Smooth muscle cell (in vitro differentiated cells): ENCODE results near the gene PLSCR4. TPM values are rescaled to one million over a fixed set of nuclear protein-coding genes. Genes with fewer than 3 reads are reported as not detected.

Experiments used
- DNase-seq: peaks from one replicate; lab custom pipeline; 2025; ENCODE audit not compliant: unreplicated experiment; lab: John Stamatoyannopoulos, UW
- H2AFZ ChIP-seq: fragments of 200-600 bp; sonication (generic); 2 replicates; pipeline ENCODE4 v1.6.0; 2016; ENCODE audit warnings: antibody characterized with exemption, low read depth, mild to moderate bottlenecking
- H3F3A ChIP-seq: fragments of 200-600 bp; sonication (generic); 2 replicates; pipeline ENCODE4 v1.6.0; 2017; ENCODE audit warnings: antibody characterized with exemption, low read depth
- H3K27ac ChIP-seq: fragments of 200-600 bp; sonication (generic); 2 replicates; pipeline ENCODE4 v1.5.1; 2016; ENCODE audit warnings: low read depth, mild to moderate bottlenecking
- H3K27me3 ChIP-seq: fragments of 200-600 bp; sonication (generic); 2 replicates; pipeline ENCODE4 v1.6.1; 2016; ENCODE audit warnings: low read depth, mild to moderate bottlenecking
- H3K36me3 ChIP-seq: fragments of 200-600 bp; sonication (generic); 2 replicates; pipeline ENCODE4 v1.5.1; 2016; ENCODE audit warnings: low read depth
- H3K4me1 ChIP-seq: fragments of 200-600 bp; sonication (generic); 2 replicates; pipeline ENCODE4 v1.5.1; 2016; ENCODE audit warnings: low read depth
- H3K4me2 ChIP-seq: fragments of 200-600 bp; sonication (generic); 2 replicates; pipeline ENCODE4 v1.6.0; 2016; ENCODE audit warnings: mild to moderate bottlenecking
- H3K4me3 ChIP-seq: fragments of 200-600 bp; sonication (generic); 2 replicates; pipeline ENCODE4 v1.5.1; 2016; ENCODE audit warnings: mild to moderate bottlenecking
- H3K79me2 ChIP-seq: fragments of 200-600 bp; sonication (generic); 2 replicates; pipeline ENCODE4 v1.6.0; 2016; ENCODE audit warnings: low read depth, mild to moderate bottlenecking
- H3K9ac ChIP-seq: fragments of 200-600 bp; sonication (generic); 2 replicates; pipeline ENCODE4 v1.6.0; 2016; ENCODE audit warnings: low read depth
- H3K9me3 ChIP-seq: fragments of 200-600 bp; sonication (generic); replicated peaks from 2 replicates; pipeline ENCODE4 v1.5.1; 2016; ENCODE audit warnings: low read depth
- H4K20me1 ChIP-seq: fragments of 200-600 bp; sonication (generic); 2 replicates; pipeline ENCODE4 v1.6.0; 2016; ENCODE audit warnings: low read depth
- CTCF ChIP-seq: fragments of 200-600 bp; sonication (generic); IDR thresholded peaks from 2 replicates; pipeline ENCODE4 v1.5.1; 2017; ENCODE audit warnings: borderline replicate concordance, mild to moderate bottlenecking, antibody characterized with exemption; ENCODE audit not compliant: insufficient read depth, poor library complexity, severe bottlenecking
- WGBS: methylation state at CpG from one replicate; pipeline ENCODE4 v1.1.7; 2016; ENCODE audit warnings: low lambda C conversion rate; 5-methylcytosine and 5-hydroxymethylcytosine counted together
- polyA plus RNA-seq: library from polyadenylated mRNA; unstranded; fragments of >200 nt; fragmentation: Nextera tagmentation; extraction: Ambion mirVana; gene quantifications from 2 replicates; pipeline ENCODE4 v1.2.1, GENCODE V29; 2016
- total RNA-seq: library from RNA; depleted of rRNA; stranded (reverse); fragments of >200 nt; gene quantifications from 2 replicates; pipeline ENCODE4 v1.2.3, GENCODE V29; 2014

The PLSCR4 gene
- total and polyA plus RNA-seq, 2 experiments from 2014 or later = 3.8 to 4.8 TPM

GRCh38 chr3:146187334-146187950, 63.5 kb downstream of the PLSCR4 start:
- Histone ChIP-seq H3K4me1 (no peaks in the 10 kb centered on the region), H3K79me2 (peaks cover 14% of the 10 kb centered on the region), H4K20me1 (no peaks in the 10 kb centered on the region), H3K4me2 (peak overlapping the region; percentile 7), H3F3A (no peaks in the 10 kb centered on the region), H3K4me3 (no peak overlapping the region), H3K36me3 (no peaks in the 10 kb centered on the region), H3K9ac (no peak overlapping the region), H3K27ac (no peak overlapping the region), H3K27me3 (no peaks in the 10 kb centered on the region), H3K9me3 (no peaks in the 10 kb centered on the region), H2AFZ (peak overlapping the region; percentile 76)
- WGBS = 23% methylated on average over 2 of the region's 2 CpGs
- no peak for DNase-seq
- TF ChIP-seq CTCF = peak; percentile 61

- no peak overlapping the region for H3K4me3 ChIP-seq
- H3K9me3 ChIP-seq = no peaks in the 10 kb centered on the region
- H3K79me2 ChIP-seq = peaks cover 14% of the 10 kb centered on the region
- H3K9ac ChIP-seq = no peak overlapping the region
- DNase-seq = no peak
- H3K27ac ChIP-seq = no peak overlapping the region
- H2AFZ ChIP-seq = no peak overlapping the region
- H3K36me3 ChIP-seq = no peaks in the 10 kb centered on the region
- peaks cover 6% of the 10 kb centered on the region for H3K4me1 ChIP-seq
- TF ChIP-seq CTCF = no peak
- peaks cover 13% of the 10 kb centered on the region for H3F3A ChIP-seq
- H4K20me1 ChIP-seq = no peaks in the 10 kb centered on the region
- peak overlapping the region; percentile 25 for H3K4me2 ChIP-seq
- H3K27me3 ChIP-seq = no peaks in the 10 kb centered on the region
- WGBS = 51% methylated on average over 2 of the region's 2 CpGs
These were observed 66.5 kb downstream of the PLSCR4 start for GRCh38 chr3:146184241-146185015.

GRCh38 chr3:146181216-146181615, 69.7 kb downstream of the PLSCR4 start:
- peaks cover 6% of the 10 kb centered on the region for H3K79me2 ChIP-seq
- no peak for TF ChIP-seq CTCF
- H3F3A ChIP-seq = peaks cover 13% of the 10 kb centered on the region
- H3K4me2 ChIP-seq = peak overlapping the region; percentile 42
- no peak for DNase-seq
- no peaks in the 10 kb centered on the region for H3K9me3 ChIP-seq
- H4K20me1 ChIP-seq = no peaks in the 10 kb centered on the region
- no peak overlapping the region for H3K9ac ChIP-seq
- H3K27me3 ChIP-seq = no peaks in the 10 kb centered on the region
- 26% methylated on average over 5 of the region's 5 CpGs for WGBS
- H3K27ac ChIP-seq = peak overlapping the region; percentile 67
- peak overlapping the region; percentile 68 for H2AFZ ChIP-seq
- H3K36me3 ChIP-seq = no peaks in the 10 kb centered on the region
- H3K4me3 ChIP-seq = no peak overlapping the region
- peaks cover 6% of the 10 kb centered on the region for H3K4me1 ChIP-seq
